Endothelial cell of umbilical vein (primary cell): ENCODE results near the gene ANKMY2. TPM values are rescaled to one million over a fixed set of nuclear protein-coding genes. Genes with fewer than 3 reads are reported as not detected.

Experiments used
- BruUV-seq: library from RNA; stranded (reverse); fragments of 400-500 nt; replicated peaks from 2 replicates; lab custom pipeline; 2021; lab: Mats Ljungman, UMichigan
- CTCF ChIA-PET: fragments of 300-600, 350-600 bp; sonication (Branson Sonifier 250); formaldehyde crosslinking; loops from one replicate; lab custom pipeline; 2021; ENCODE audit warnings: antibody characterized with exemption, inconsistent platforms; lab: Charles Lee
- POLR2A ChIA-PET: fragments of 300-600, 350-600 bp; sonication (Branson Sonifier 250); formaldehyde crosslinking; loops from one replicate; lab custom pipeline; 2021; ENCODE audit warnings: antibody characterized with exemption, inconsistent platforms; lab: Charles Lee
- DNase-seq: peaks from one replicate; pipeline ENCODE4 v3.0.0-alpha.2; 2011; ENCODE audit warnings: low read depth, low spot score
- FAIRE-seq: peaks from 2 replicates; lab custom pipeline; 2011; peaks lifted over from hg19 to GRCh38; lab: Jason Lieb, UNC
- H2AFZ ChIP-seq: 2 replicates; pipeline ENCODE4 v1.6.0; 2012; ENCODE audit warnings: low read depth, low read length, control low read depth, inconsistent platforms
- H3K27ac ChIP-seq: 2 replicates; pipeline ENCODE4 v1.5.1; 2011; ENCODE audit warnings: low read depth, mild to moderate bottlenecking, control low read depth, low read length, moderate library complexity; ENCODE audit not compliant: insufficient read depth
- H3K27me3 ChIP-seq, 2 experiments: 2 replicates each; pipeline versions ENCODE4 v1.6.0 to v1.6.1; 2011; ENCODE audit warnings: low read length in 2 of 2, mixed read lengths in 1 of 2; ENCODE audit not compliant: control insufficient read depth in 2 of 2, insufficient read depth in 2 of 2
- H3K36me3 ChIP-seq, 2 experiments: 2 replicates in 1 of 2; 3 replicates in 1 of 2; pipeline ENCODE4 v1.5.1; 2011; ENCODE audit warnings: low read length in 2 of 2, mild to moderate bottlenecking in 1 of 2, moderate library complexity in 1 of 2; ENCODE audit not compliant: control insufficient read depth in 2 of 2, insufficient read depth in 2 of 2; ENCODE audit errors: extremely low read depth in 1 of 2
- H3K4me1 ChIP-seq: 3 replicates; pipeline ENCODE4 v1.5.1; 2011; ENCODE audit warnings: mild to moderate bottlenecking, low read length; ENCODE audit not compliant: control insufficient read depth, insufficient read depth; ENCODE audit errors: extremely low read depth
- H3K4me2 ChIP-seq: 2 replicates; pipeline ENCODE4 v1.6.1; 2011; ENCODE audit warnings: low read length, control low read depth, mixed read lengths; ENCODE audit not compliant: insufficient read depth
- H3K4me3 ChIP-seq, 3 experiments: fragments of 200-600 bp in 1 of 3; sonication (generic), shearing (Covaris generic) in 1 of 3; replicated peaks in 1 of 3; 2 replicates each; pipeline ENCODE4 v1.5.1; 2011 to 2016; ENCODE audit warnings: control low read depth in 3 of 3, low read length in 3 of 3, mild to moderate bottlenecking in 2 of 3, inconsistent platforms in 1 of 3, low read depth in 1 of 3, moderate library complexity in 1 of 3; ENCODE audit not compliant: insufficient read depth in 1 of 3
- H3K79me2 ChIP-seq: 2 replicates; pipeline ENCODE4 v1.6.0; 2012; ENCODE audit warnings: low read length, inconsistent platforms; ENCODE audit not compliant: control insufficient read depth, insufficient read depth
- H3K9ac ChIP-seq: replicated peaks from 2 replicates; pipeline ENCODE3; 2011; ENCODE audit warnings: low read length, control low read depth; ENCODE audit not compliant: insufficient read depth; ENCODE audit errors: extremely low read depth
- H3K9me1 ChIP-seq: replicated peaks from 3 replicates; pipeline ENCODE4 v1.6.0; 2011; ENCODE audit warnings: mild to moderate bottlenecking, low read length; ENCODE audit not compliant: control insufficient read depth, insufficient read depth; ENCODE audit errors: extremely low read depth
- H3K9me3 ChIP-seq: replicated peaks from 2 replicates; pipeline ENCODE4 v1.5.1; 2012; ENCODE audit warnings: low read length, inconsistent platforms; ENCODE audit not compliant: control insufficient read depth, insufficient read depth
- H4K20me1 ChIP-seq: replicated peaks from 2 replicates; pipeline ENCODE3; 2011; ENCODE audit warnings: mild to moderate bottlenecking, low read length; ENCODE audit not compliant: control insufficient read depth, insufficient read depth; ENCODE audit errors: extremely low read depth
- EZH2 ChIP-seq: IDR thresholded peaks from 2 replicates; pipeline ENCODE4 v1.6.1; 2012; ENCODE audit warnings: borderline replicate concordance, low read depth, mild to moderate bottlenecking, moderate library complexity, low read length, inconsistent platforms; ENCODE audit not compliant: severe bottlenecking
- FOS ChIP-seq: IDR thresholded peaks from 2 replicates; pipeline ENCODE4 v1.6.1; 2011; ENCODE audit warnings: mild to moderate bottlenecking, low read length, moderate library complexity, borderline replicate concordance; ENCODE audit not compliant: insufficient read depth
- GATA2 ChIP-seq: IDR thresholded peaks from 2 replicates; pipeline ENCODE4 v1.7.0; 2011; ENCODE audit warnings: low read depth, mild to moderate bottlenecking, moderate library complexity, mixed read lengths, low read length; ENCODE audit not compliant: insufficient read length, insufficient read depth
- JUN ChIP-seq: IDR thresholded peaks from 2 replicates; pipeline ENCODE4 v1.6.1; 2011; ENCODE audit warnings: borderline replicate concordance, low read depth; ENCODE audit not compliant: insufficient read length, insufficient read depth
- MYC ChIP-seq: IDR thresholded peaks from one replicate; pipeline ENCODE4 v1.6.1; 2011; ENCODE audit warnings: mild to moderate bottlenecking, low read depth, low read length
- POLR2A ChIP-seq: IDR thresholded peaks from 2 replicates; pipeline ENCODE4 v1.6.1; 2012; ENCODE audit warnings: low read depth, mild to moderate bottlenecking, control low read depth, low read length
- POLR2AphosphoS5 ChIP-seq: IDR thresholded peaks from 2 replicates; pipeline ENCODE4 v1.6.1; 2012; ENCODE audit warnings: low read depth, mild to moderate bottlenecking, control low read depth, low read length, moderate library complexity; ENCODE audit not compliant: insufficient read depth
- dilution Hi-C: fragments of 300-500 bp; cut with MboI; formaldehyde crosslinking; loops from one replicate; pipeline ENCODE4 v1.15.0; 2019; ENCODE audit warnings: low sequenced_read_pairs; ENCODE audit not compliant: extremely low pct_ligation_motif_present
- intact Hi-C: fragments of 100-400 bp; cut with micrococcal nuclease; formaldehyde crosslinking; loops from one replicate; pipeline ENCODE4 v1.10.0; 2022
- polyA plus RNA-seq, 4 experiments: library from polyadenylated mRNA; depleted of rRNA in 3 of 4; stranded (reverse) in 3 of 4; unstranded in 1 of 4; fragments of >200 nt; gene quantifications; 2 replicates each; pipeline versions ENCODE4 v1.2.1 to v1.2.3, GENCODE V29; 2011 to 2012; ENCODE audit warnings: missing spikeins in 1 of 4
- total RNA-seq: library from RNA; stranded (reverse); gene quantifications from 2 replicates; pipeline ENCODE4 v1.2.3, GENCODE V29; 2021

ANKMY2 gene
- total and polyA plus RNA-seq, 2 donors (not counting 3 experiments of a cell fraction or from before 2014, with no cell fraction given): 7.7 to 11.6 TPM

DNA sequence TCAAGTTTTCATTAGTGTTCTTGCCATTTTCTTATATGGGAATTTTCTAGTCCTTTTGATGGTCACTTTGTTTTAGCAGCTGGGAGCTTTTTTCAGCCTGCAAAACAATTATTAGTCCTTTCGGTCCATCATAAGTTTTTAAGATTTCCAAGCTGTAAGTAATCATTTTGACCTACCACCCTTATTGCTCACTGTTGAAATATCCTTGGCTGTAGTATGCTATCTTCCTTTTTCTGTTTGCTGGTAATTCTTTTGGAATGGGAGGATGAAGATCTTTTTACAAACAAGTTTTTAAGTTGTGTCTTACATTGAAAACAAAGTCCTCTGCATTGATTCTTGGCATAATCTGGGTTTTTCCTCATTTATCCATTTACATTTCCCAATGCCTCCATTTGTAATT, 24.5 kb upstream of the ANKMY2 start:
- no peak overlapping the region for H2AFZ ChIP-seq
- no peaks in the 10 kb centered on the region for H3K27me3 ChIP-seq
- BruUV-seq: no TSS peak
- no peaks in the 10 kb centered on the region for H3K9me3 ChIP-seq
- H4K20me1 ChIP-seq: peaks cover 2% of the 10 kb centered on the region
- ChIA-PET POLR2A (no interaction called here), CTCF (no interaction called here)
- no peaks in the 10 kb centered on the region for H3K4me1 ChIP-seq
- H3K4me3 ChIP-seq: no peak overlapping the region
- H3K27ac ChIP-seq: no peak overlapping the region
- H3K36me3 ChIP-seq: peaks cover 1 to 6% of the 10 kb centered on the region in 2 experiments
- dilution Hi-C loops (no loop called here), intact Hi-C loops (no loop called here)
- peaks cover 69% of the 10 kb centered on the region for H3K79me2 ChIP-seq
- H3K4me2 ChIP-seq: no peak overlapping the region
- no peak for DNase-seq
- H3K9ac ChIP-seq: no peak overlapping the region
- no peak for TF ChIP-seq MYC
- TF ChIP-seq EZH2: no peak
- no peak for TF ChIP-seq POLR2AphosphoS5
- no peak for TF ChIP-seq JUN
- TF ChIP-seq POLR2A: no peak
- TF ChIP-seq GATA2: no peak
- H3K9me1 ChIP-seq: no peaks in the 10 kb centered on the region
- FAIRE-seq: no peak

DNA sequence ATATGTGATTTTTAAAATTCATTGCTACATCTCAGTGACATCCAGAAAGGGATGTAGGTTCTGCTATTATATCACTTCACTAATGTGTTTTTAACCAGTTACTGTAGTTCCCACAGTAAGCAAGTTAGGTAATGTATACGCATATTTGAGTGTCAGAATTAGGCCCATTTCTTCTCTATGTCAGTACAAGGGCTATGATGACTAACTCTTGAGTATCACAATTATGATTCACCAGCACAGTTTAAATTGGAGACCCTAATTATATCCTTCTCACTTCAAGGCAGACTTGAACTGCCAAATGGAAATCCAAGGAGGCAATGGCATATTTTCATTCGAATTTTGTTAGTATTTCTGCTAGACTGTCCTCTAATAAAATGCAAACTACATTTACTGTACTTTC, 24.0 kb upstream of the ANKMY2 start:
- ChIA-PET CTCF (no interaction called here), POLR2A (no interaction called here)
- Histone ChIP-seq H3K4me3 (no peak overlapping the region), H3K4me1 (no peaks in the 10 kb centered on the region), H3K9ac (no peak overlapping the region), H3K9me3 (no peaks in the 10 kb centered on the region), H3K79me2 (peaks cover 74% of the 10 kb centered on the region), H3K4me2 (no peak overlapping the region), H2AFZ (no peak overlapping the region), H3K27ac (no peak overlapping the region), H3K36me3 (peaks cover 1 to 6% of the 10 kb centered on the region in 2 experiments), H4K20me1 (peaks cover 2% of the 10 kb centered on the region), H3K27me3 (no peaks in the 10 kb centered on the region), H3K9me1 (no peaks in the 10 kb centered on the region)
- TF ChIP-seq GATA2: no peak
- peak; percentile 48 for TF ChIP-seq FOS
- no peak for TF ChIP-seq MYC
- TF ChIP-seq JUN: no peak
- no peak for TF ChIP-seq POLR2A
- dilution Hi-C loops: no loop called here
- intact Hi-C loops: no loop called here
- FAIRE-seq: no peak
- DNase-seq: no peak
- no TSS peak for BruUV-seq
